ENCODE results near the gene CAMSAP1.

CAMSAP1 gene

DNA sequence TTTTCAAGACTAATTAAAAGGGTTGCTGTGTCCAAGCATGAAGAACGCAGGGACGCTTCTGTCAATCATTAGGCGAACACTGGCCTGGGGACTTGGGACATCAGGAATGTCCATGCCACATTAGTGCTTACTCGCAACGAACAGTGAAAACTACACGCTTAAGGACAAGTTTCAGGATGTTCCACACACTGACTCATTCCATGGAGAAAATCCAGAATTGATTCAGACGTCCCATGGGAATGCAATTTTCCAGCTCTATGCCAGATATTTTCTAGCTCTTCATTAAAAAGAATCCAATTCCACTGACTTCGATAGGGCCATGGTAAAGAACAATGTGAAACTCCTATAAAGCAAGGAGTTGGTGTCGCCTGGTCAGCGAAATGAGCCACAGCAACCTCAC lies 98.2 kb downstream of the CAMSAP1 start:
- no peak for DNase-seq

DNA sequence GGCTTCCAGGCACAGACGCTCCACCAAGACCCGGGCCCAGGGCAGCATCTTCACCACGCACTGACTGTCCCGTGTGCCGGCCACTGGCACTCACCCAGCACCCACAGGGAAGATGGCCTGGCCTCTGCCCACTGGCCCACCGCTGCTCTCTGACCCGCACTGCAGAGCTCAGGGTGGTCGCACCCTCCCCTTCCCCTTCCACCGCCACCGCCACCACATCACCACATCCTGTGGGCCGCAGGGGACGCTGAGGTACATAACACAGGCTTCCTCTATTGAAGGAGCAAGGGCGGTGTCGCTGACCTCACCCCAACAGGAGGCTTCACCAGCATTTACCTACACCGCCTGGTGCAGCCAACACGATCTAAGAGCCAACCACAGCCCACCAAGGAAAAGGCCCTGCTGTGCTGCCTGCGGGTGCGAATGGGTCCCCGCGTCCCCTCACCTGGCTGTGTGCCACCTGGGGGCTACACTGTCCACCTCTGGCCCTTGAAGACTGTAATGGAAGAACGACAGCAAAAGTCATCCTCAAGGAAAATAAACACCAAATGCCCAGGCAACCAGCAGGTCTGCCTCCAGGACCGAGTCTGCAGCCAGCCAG lies 101.8 kb downstream of the CAMSAP1 start:
- no peak for DNase-seq

DNA sequence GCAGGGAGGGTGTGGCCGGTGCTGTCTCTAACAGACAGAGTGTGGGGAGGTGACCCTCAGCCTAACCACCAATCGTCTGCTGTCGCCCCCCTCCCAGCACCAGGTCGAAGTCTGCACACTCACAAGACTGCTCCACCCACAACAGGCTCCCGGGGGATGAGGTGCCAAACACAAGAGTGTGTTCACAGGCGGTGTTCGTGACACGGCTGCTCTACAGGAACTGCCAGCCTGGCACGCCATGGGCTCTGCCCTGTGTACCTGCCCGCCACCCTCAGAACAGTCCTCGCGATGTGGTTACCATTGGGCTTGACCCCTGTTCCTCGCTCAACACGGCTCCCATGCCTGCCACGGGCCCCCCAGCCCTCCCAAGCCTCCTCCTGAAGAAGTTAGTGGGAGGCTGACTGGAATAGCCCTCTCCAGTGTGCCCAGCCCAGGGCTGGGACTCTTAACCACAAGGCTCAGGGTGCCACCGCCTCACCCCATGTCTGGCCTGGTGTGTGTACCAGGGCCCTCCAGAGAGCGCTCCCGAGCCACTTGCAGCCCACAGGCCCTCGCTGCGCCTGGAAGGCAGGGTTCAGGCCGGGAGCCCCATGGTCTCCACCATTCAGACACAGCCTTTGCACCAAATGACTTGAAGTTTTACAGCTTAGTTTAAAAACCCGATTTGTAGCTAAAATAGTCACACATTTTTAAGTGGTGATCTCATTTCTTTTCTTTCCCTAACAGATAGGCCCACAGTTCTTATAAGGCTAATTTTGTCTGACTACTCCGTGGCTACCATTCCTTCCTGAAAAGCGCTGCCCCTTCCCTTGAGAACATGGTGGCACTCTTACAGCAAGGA lies 102.5 kb downstream of the CAMSAP1 start:
- no peak for DNase-seq

GRCh38 chr9:135803441-135803840 lies 103.9 kb downstream of the CAMSAP1 start:
- no peak for DNase-seq

- no peak for DNase-seq
Observed at GRCh38 chr9:135802876-135803419, 104.4 kb downstream of the CAMSAP1 start.

- DNase-seq, result no peak
Observed at GRCh38 chr9:135801070-135801469, 106.3 kb downstream of the CAMSAP1 start.

GRCh38 chr9:135799261-135799660 lies 108.1 kb downstream of the CAMSAP1 start:
- no peak for DNase-seq

DNA sequence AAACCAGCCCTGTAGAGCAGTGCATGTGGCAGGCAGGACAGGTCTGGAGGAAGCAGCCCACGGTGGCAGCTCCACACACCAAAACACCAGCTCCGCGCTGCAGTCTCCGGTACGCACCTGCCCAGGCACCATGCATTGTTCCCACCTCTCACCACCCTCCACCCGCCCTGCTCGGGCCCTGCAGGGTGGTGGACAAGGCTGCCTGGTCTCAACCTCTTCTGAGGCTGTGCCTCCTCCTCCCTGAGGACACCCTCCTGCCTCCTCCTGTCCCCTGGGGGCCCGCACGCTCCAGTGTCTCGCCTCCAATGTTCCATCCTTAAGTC lies 109.1 kb downstream of the CAMSAP1 start:
- DNase-seq, result no peak

DNA sequence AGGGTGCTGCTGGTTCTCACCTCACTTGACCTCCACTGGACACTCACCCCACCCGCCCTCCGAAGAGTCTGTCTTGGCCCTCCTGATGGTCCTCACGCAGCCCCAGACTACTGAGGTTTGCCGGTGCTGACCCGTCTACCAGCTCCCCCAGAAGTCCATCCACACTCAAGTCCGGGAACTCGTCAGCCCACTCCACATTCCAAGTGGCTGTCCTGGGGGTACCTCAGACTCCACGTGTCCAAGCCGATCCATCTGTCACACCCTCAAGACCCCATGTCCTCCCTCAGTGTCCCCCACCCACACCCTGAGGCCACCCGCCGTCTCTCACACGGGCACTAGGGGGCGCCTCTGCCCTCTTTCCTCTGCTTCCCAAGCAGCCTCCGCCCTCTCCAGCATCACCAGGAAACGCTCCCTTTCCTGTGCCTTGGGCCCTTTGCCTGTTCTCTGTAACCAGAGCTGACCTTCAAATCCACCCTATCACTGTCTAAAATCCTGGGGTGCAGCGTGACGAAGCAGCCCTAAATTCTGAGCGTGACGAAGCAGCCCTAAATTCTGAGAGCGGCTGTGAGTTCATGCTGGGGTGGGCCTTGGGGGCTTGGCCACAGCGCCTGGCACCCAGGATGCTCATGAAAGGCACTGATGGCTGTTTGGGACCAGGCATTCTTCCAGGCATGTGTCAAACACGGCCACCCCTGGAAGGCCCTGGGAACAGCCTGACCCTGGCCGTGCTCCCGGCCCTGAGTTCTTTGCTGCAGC lies 109.7 kb downstream of the CAMSAP1 start:
- DNase-seq, result peak; percentile 19

DNA sequence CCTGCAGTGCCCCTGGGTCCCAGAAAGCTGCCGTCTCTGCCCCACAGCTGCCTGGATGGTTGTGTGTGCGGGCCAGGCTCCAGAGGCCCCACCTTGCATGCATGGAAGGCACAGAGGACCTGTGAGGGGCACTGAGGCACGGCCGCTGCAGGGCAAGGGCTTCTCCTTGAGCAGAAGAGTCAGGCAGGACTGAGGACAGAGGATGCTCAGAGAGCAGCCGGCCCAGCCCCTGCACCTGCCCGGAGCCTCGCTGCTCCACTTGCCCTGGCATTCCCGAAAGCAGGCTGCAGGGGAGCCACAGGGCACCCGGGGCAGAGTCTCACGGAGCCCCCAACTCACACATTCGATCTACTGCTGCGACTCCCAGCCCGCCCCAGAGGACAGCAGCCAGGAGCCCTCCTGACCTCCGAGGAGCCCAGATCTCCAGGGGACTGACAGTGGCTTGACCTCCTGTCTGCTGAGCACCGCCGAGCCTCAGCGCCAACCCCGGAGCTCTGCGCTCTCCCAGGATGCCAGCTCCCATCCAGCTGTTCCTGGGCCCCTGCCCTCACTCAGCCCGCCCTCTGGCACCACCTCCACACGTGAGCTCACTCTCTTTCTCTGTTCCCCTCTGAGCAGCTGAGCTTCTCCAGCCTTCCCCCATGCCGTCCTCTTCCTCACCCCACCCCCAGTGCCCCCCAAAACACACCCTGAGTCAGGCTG lies 110.4 kb downstream of the CAMSAP1 start:
- DNase-seq, result no peak

DNA sequence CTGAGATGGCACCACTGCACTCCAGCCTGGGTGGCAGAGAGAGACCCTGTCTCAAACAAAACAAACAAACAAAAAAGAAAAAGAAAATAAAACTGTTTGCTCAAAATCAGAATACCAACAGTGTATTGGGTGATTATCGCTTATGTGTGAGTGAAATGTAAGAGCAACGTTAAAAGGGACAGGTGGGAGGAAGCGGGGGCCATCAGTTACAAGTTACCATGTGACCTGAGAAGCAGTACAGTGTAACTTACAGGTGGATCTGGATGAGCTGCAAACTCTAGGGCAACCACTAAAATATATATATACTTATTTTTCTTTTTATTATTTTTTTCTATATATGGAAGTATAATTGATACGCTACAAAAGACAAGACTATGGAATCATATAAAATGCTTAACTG lies 112.0 kb downstream of the CAMSAP1 start:
- DNase-seq, result no peak

DNA sequence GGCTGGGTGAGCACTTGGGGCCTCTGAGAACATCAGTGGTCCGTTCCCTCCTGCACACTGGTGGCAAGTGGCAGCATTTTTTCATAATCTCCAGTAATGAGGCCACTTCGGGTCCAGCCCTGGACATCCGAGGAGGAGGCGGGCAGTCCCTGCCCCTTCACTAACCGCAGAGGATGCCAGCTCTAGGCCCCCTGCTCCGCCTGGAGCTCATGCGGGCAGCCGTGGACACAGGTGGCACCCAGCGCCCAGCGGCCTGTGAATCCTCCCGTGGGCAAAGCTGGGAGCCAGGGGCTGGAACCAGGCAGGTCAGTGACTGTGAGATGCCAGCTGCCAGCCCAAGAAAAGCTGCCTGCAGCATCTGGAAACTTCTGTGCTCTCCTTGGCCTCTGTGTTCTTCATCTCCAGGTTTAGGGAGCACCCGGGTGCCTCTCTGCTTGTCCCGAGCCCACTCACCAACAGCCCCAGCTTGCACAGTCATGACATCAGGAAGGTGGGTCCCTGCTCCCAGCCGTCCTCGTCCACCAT lies 112.9 kb downstream of the CAMSAP1 start:
- no peak for DNase-seq

DNA sequence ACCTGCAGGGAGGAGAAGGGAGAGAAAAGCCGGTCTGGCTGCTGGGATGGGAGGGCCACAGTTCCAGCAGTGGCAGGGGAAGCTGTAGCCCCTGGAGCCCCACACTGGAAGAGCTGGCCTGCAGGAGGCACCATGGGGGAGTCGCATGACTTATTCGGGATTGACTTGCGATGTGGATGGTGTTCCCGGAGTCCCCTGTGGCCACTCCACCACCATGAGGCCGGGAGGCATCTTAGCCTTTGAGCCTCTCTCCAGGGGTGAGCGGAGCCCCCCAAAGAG lies 113.3 kb downstream of the CAMSAP1 start:
- no peak for DNase-seq

DNA sequence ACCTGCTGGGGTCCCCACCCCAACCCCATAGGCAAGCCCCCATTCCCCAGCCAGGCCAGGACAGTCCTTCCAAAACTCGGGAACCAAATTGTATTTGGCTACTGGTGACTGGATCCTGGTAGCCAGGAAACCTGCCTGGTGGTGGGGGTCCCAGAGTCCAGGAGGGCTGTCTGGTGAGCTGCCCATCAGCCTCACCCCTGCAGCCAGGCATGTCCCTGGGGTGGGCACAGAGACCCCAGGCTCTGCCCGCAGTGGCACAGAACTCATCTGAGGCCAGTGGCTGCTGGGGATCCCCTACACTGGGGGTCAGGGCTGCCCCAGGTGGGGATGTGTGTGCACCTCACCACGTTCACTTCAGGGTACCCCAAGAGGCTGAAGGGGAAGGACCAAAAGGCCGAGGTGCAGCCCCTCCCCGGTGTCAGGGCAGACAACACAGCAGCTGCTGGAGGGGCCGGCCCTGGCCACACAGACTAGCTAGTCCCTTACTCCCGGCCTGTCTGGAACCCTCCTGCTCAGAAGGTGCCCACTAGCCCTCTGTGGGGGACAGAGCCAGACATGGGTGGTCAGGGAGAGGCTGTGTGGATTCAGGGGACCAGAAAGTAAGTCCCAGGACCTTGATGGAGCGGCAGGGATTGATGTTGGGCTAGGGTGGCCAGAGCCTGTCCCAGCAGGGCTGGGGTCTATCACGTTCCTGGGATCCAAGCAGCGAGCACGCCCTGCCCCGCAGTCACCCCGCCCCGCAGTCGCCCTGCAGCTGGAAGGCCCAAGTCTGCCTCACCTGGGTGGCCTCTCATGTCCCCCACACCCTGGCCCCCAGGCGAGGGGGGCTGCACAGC lies 113.9 kb downstream of the CAMSAP1 start:
- no peak for DNase-seq

DNA sequence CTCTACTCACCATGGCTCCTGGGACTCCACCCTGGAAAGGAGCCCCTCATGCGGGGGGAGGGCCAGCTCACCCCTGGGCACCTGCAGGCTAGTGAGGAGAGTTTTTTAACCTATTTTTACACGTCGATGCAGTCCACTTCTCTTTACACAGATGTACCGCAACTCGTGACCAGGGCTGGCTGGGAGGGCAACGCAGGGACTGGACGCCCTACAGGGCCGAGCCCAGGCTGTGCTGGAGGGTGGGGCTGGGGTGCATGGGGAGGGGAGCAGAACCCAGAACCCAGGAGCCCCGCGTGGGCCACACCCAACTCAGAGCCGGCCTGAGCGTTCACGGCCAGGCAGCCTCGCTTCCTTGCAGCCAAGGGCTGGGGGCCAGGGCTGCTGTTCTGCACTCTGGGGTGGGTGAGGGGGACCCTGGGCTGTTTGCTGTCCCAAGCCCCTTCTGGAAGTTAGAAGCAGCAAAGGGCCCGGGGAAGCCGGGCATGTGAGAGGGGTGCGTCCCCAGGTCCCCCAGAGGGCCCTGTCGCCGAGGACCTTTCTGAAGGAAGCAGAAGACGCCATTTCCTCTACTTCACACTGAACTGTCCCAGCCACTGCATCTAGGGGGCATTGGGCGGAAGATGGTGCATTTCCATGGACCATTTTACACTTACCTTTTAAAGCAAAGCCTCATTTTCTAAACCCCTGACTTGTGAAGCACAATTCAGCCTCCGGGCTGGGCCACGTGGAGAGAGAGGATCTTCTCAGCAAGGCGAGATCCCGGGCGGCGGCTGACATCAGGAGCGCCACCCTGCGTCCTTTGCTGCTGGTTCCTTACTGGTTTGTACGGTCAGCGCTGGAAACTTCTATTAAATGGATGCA lies 114.8 kb downstream of the CAMSAP1 start:
- no peak for DNase-seq

DNA sequence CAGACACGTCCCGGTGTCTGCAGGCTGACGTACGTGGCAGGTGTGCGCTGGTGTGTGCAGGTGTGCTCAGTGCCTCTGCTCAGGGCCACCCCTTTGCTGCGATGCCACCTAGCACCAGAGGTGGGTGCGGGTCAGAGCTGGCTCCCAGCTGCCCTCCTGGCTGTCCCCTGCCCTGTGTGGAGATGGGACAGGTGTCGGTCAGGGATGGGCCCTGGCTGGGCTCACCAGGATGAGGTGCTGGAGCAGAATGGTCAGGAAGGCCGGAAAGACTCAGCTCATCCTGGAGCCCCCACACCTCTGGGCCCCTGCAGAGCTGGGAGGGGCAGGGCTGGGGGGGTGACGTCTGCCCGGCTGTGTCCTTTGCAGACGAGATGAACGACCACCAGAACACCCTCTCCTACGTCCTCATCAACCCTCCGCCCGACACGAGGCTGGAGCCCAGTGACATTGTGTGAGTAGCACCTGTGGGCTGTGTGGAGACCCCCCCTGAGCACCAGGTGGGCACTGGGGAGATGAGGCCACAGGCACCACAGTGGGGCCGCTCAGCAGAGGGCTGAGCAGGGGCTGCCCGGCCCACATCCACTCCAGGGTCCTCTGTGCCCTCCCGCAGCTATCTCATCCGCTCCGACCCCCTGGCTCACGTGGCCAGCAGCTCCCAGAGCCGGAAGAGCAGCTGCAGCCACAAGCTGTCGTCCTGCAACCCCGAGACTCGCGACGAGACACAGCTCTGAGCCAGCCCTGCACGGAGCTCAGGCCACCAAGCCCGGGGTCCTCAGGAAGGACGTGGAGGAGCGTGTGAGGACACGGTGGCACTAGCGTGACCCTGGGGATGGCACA lies 115.7 kb downstream of the CAMSAP1 start:
- DNase-seq, result no peak

DNA sequence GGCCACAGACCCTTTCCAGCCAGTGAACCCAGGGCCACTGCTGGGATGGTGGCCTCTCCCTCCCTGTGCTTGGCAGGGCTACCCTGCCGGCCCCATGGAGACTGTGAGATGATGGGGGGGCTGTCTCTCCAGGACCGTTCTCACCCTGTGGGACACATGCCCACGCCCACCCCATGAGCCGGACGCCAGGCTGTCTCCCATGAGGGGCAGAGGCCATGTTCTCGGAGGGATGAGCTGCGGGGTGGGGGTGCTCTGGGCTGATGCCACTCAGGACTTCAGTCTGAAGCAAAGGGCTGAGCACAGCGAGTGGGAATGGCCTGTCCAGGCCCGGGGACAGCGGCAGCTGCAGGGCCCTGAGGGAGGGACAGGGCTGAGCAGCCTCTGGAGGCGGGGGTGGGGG lies 116.5 kb downstream of the CAMSAP1 start:
- no peak for DNase-seq

GRCh38 chr9:135790356-135790755 lies 117.0 kb downstream of the CAMSAP1 start:
- no peak for DNase-seq

DNA sequence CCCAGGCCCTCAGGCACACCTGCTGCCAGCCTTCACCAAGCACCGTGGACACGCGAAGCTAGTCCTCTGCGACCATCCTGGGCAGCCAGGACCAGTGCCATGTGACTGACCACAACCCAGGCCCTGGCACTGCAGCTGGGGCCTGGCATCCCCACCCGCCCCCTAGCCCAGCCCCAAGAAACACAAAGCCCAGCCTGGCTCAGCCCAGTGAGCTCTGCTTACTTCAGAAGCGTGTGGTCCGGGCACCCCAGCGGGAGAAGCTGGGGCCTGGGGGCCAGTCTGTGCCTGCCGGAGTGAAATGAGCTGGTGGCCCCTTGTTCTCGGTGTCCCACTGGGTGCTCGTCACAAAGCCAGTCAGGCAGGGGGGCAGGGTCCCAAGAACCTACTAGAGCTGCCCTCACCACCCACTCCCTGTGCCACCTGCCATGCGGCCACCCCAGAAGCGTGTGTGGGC lies 117.5 kb downstream of the CAMSAP1 start:
- DNase-seq, result no peak

All from NCI-H1105 treated with DMSO at 0.1 percent for 48 hours (cell line).